H1 (cell line): Measurements from ENCODE around the gene RABL6. TPM values are rescaled to one million over a fixed set of nuclear protein-coding genes. Genes with fewer than 3 reads are reported as not detected.

Experiments
- CTCF ChIA-PET: fragments of 300-600 bp; sonication (Branson Sonifier 250); formaldehyde crosslinking; loops from one replicate; lab custom pipeline; 2021; ENCODE audit not compliant: partially characterized antibody; lab: Charles Lee
- POLR2A ChIA-PET: fragments of 300-600 bp; sonication (Branson Sonifier 250); formaldehyde crosslinking; loops from one replicate; lab custom pipeline; 2021; ENCODE audit warnings: inconsistent platforms; ENCODE audit not compliant: partially characterized antibody; lab: Charles Lee
- DNase-seq, 2 experiments: peaks; one replicate each; pipeline versions ENCODE4 v3.0.0 to v3.0.0-alpha.2; 2010 to 2022; ENCODE audit warnings: low spot score in 2 of 2, low read depth in 1 of 2, mixed read lengths in 1 of 2
- FAIRE-seq: peaks from 2 replicates; lab custom pipeline; 2011; peaks lifted over from hg19 to GRCh38; lab: Jason Lieb, UNC
- H2AFZ ChIP-seq: 2 replicates; pipeline ENCODE4 v1.8.1; 2012; ENCODE audit warnings: low read length, inconsistent platforms
- H2AK5ac ChIP-seq: 2 replicates; pipeline ENCODE4 v1.6.1; 2013; ENCODE audit warnings: low read depth, low read length
- H2BK120ac ChIP-seq: replicated peaks from 2 replicates; pipeline ENCODE3; 2013; ENCODE audit warnings: low read depth, low read length, inconsistent platforms
- H2BK12ac ChIP-seq: 2 replicates; pipeline ENCODE4 v1.6.1; 2013; ENCODE audit warnings: low read depth, low read length
- H2BK15ac ChIP-seq: 2 replicates; pipeline ENCODE4 v1.6.1; 2013; ENCODE audit warnings: low read length
- H2BK20ac ChIP-seq: 2 replicates; pipeline ENCODE4 v1.6.1; 2013; ENCODE audit warnings: low read length
- H2BK5ac ChIP-seq: 2 replicates; pipeline ENCODE4 v1.6.1; 2013; ENCODE audit warnings: low read depth, low read length
- H3K14ac ChIP-seq: 2 replicates; pipeline ENCODE4 v1.6.1; 2013; ENCODE audit warnings: inconsistent platforms; ENCODE audit not compliant: insufficient read length
- H3K18ac ChIP-seq: 2 replicates; pipeline ENCODE4 v1.6.1; 2013; ENCODE audit warnings: low read length; ENCODE audit errors: extremely low read depth
- H3K23ac ChIP-seq: 2 replicates; pipeline ENCODE4 v1.6.1; 2013; ENCODE audit warnings: inconsistent platforms; ENCODE audit not compliant: insufficient read length
- H3K23me2 ChIP-seq: 2 replicates; pipeline ENCODE4 v1.6.1; 2013; ENCODE audit warnings: low read depth, low read length
- H3K27ac ChIP-seq: 2 replicates; pipeline ENCODE4 v1.6.1; 2011; ENCODE audit warnings: low read depth, low read length, inconsistent platforms
- H3K27me3 ChIP-seq, 4 experiments: replicated peaks in 1 of 4; 1 replicate in 1 of 4; 2 replicates in 3 of 4; pipeline versions ENCODE4 v1.6.1 to v1.8.1; 2011 to 2013; ENCODE audit warnings: low read length in 3 of 4, mild to moderate bottlenecking in 3 of 4, inconsistent platforms in 2 of 4, mixed read lengths in 2 of 4, moderate library complexity in 1 of 4; ENCODE audit not compliant: control insufficient read depth in 3 of 4, insufficient read depth in 3 of 4; ENCODE audit errors: extremely low read depth in 1 of 4
- H3K36me3 ChIP-seq, 4 experiments: 2 replicates each; pipeline versions ENCODE4 v1.6.1 to v1.8.1; 2011 to 2013; ENCODE audit warnings: mild to moderate bottlenecking in 4 of 4, low read length in 3 of 4, moderate library complexity in 2 of 4, control low read depth in 1 of 4, inconsistent platforms in 1 of 4; ENCODE audit not compliant: insufficient read depth in 4 of 4, control insufficient read depth in 2 of 4
- H3K4ac ChIP-seq: replicated peaks from 2 replicates; pipeline ENCODE3; 2013; ENCODE audit warnings: low read length, low read depth, mixed read lengths, inconsistent platforms; ENCODE audit not compliant: insufficient read length
- H3K4me1 ChIP-seq, 4 experiments: replicated peaks in 1 of 4; 1 replicate in 1 of 4; 2 replicates in 3 of 4; pipeline versions ENCODE4 v1.6.1 to v1.8.1; 2011 to 2013; ENCODE audit warnings: low read length in 3 of 4, inconsistent platforms in 2 of 4, mixed read lengths in 1 of 4; ENCODE audit not compliant: insufficient read depth in 4 of 4, control insufficient read depth in 3 of 4
- H3K4me2 ChIP-seq, 2 experiments: 2 replicates each; pipeline versions ENCODE4 v1.6.1 to v1.8.1; 2011 to 2013; ENCODE audit warnings: low read depth in 2 of 2, low read length in 2 of 2, control low read depth in 1 of 2, inconsistent platforms in 1 of 2, mild to moderate bottlenecking in 1 of 2; ENCODE audit not compliant: insufficient read depth in 1 of 2
- H3K4me3 ChIP-seq, 4 experiments: fragments of 200-600, 300-600 bp in 1 of 4; sonication (generic), shearing (Covaris generic), sonication (Bioruptor Twin) in 1 of 4; 2 replicates each; pipeline versions ENCODE4 v1.5.1 to v1.8.1; 2011 to 2016; ENCODE audit warnings: low read length in 4 of 4, low read depth in 3 of 4, control low read depth in 2 of 4, inconsistent platforms in 2 of 4, mild to moderate bottlenecking in 2 of 4, mixed read lengths in 1 of 4, moderate library complexity in 1 of 4; ENCODE audit not compliant: insufficient read depth in 2 of 4; ENCODE audit errors: extremely low read depth in 1 of 4
- H3K56ac ChIP-seq: replicated peaks from 2 replicates; pipeline ENCODE3; 2013; ENCODE audit warnings: low read depth, mild to moderate bottlenecking, mixed read lengths, low read length, inconsistent platforms; ENCODE audit not compliant: insufficient read length
- H3K79me1 ChIP-seq: 2 replicates; pipeline ENCODE4 v1.6.1; 2013; ENCODE audit warnings: low read depth, low read length, control low read depth
- H3K79me2 ChIP-seq, 2 experiments: 2 replicates each; pipeline versions ENCODE4 v1.6.1 to v1.8.1; 2012 to 2013; ENCODE audit warnings: low read length in 2 of 2, mild to moderate bottlenecking in 2 of 2, inconsistent platforms in 1 of 2; ENCODE audit not compliant: insufficient read depth in 2 of 2, control insufficient read depth in 1 of 2
- H3K9ac ChIP-seq, 4 experiments: replicated peaks in 1 of 4; 1 replicate in 1 of 4; 2 replicates in 3 of 4; pipeline versions ENCODE4 v1.6.1 to v1.8.1; 2011 to 2013; ENCODE audit warnings: low read depth in 3 of 4, low read length in 3 of 4, control low read depth in 2 of 4, mild to moderate bottlenecking in 2 of 4, moderate library complexity in 2 of 4, inconsistent platforms in 1 of 4; ENCODE audit errors: extremely low read depth in 1 of 4
- H3K9me3 ChIP-seq, 2 experiments: 2 replicates each; pipeline versions ENCODE4 v1.6.1 to v1.8.1; 2012 to 2013; ENCODE audit warnings: mild to moderate bottlenecking in 2 of 2, moderate library complexity in 2 of 2, control low read depth in 1 of 2, inconsistent platforms in 1 of 2, low read depth in 1 of 2, low read length in 1 of 2, mixed read lengths in 1 of 2; ENCODE audit not compliant: insufficient read depth in 2 of 2
- H4K20me1 ChIP-seq, 2 experiments: replicated peaks in 1 of 2; 2 replicates each; pipeline versions ENCODE3 to v1.8.1; 2011 to 2013; ENCODE audit warnings: inconsistent platforms in 2 of 2, low read length in 2 of 2, mild to moderate bottlenecking in 1 of 2; ENCODE audit not compliant: insufficient read depth in 2 of 2, control insufficient read depth in 1 of 2
- H4K5ac ChIP-seq: 2 replicates; pipeline ENCODE4 v1.6.1; 2013; ENCODE audit warnings: low read length, low read depth, mixed read lengths, inconsistent platforms; ENCODE audit not compliant: insufficient read length
- H4K8ac ChIP-seq: 2 replicates; pipeline ENCODE4 v1.8.0; 2013; ENCODE audit warnings: mild to moderate bottlenecking, moderate library complexity, low read length, inconsistent platforms; ENCODE audit not compliant: insufficient read depth; ENCODE audit errors: extremely low read depth
- H4K91ac ChIP-seq: replicated peaks from 2 replicates; pipeline ENCODE3; 2013; ENCODE audit warnings: low read length, mixed read lengths, inconsistent platforms; ENCODE audit not compliant: insufficient read length
- CBX5 ChIP-seq: fragments of 300-800, 300-1000 bp; sonication (generic); IDR thresholded peaks from 2 replicates; pipeline ENCODE4 v1.7.1; 2016; ENCODE audit warnings: antibody characterized with exemption, low read length, low read depth
- CBX8 ChIP-seq: fragments of 300-800, 300-1000 bp; sonication (generic); IDR thresholded peaks from 2 replicates; pipeline ENCODE4 v1.7.1; 2016; ENCODE audit warnings: low read depth, low read length, borderline replicate concordance
- CTBP2 ChIP-seq: IDR thresholded peaks from 2 replicates; pipeline ENCODE4 v1.7.0; 2011; ENCODE audit warnings: borderline replicate concordance, mild to moderate bottlenecking, moderate library complexity, mixed read lengths, low read length; ENCODE audit not compliant: insufficient read depth, insufficient read length
- EZH2 ChIP-seq: fragments of 200-600 bp; sonication (generic); IDR thresholded peaks from 2 replicates; pipeline ENCODE4 v1.7.1; 2012; ENCODE audit warnings: low read depth, mild to moderate bottlenecking, moderate library complexity, low read length, inconsistent platforms; ENCODE audit not compliant: severe bottlenecking
- GABPA ChIP-seq: IDR thresholded peaks from 2 replicates; pipeline ENCODE4 v1.6.1; 2011; ENCODE audit warnings: mild to moderate bottlenecking, low read length, moderate library complexity, borderline replicate concordance; ENCODE audit not compliant: insufficient read depth
- KDM4A ChIP-seq: IDR thresholded peaks from one replicate; pipeline ENCODE4 v1.7.1; 2012; ENCODE audit warnings: low read depth, mild to moderate bottlenecking, moderate library complexity, low read length, inconsistent platforms; ENCODE audit not compliant: severe bottlenecking
- KDM5A ChIP-seq: fragments of 200-600 bp; IDR thresholded peaks from 2 replicates; pipeline ENCODE4 v1.7.1; 2012; ENCODE audit warnings: mild to moderate bottlenecking, low read length, inconsistent platforms, mixed read lengths
- NANOG ChIP-seq: IDR thresholded peaks from 2 replicates; pipeline ENCODE4 v1.6.1; 2011; ENCODE audit warnings: low read length, low read depth, mild to moderate bottlenecking, inconsistent platforms; ENCODE audit not compliant: insufficient read depth, poor library complexity, severe bottlenecking
- RNF2 ChIP-seq: fragments of 200-900, 300-1000 bp; sonication (generic); IDR thresholded peaks from 2 replicates; pipeline ENCODE4 v1.7.1; 2016; ENCODE audit warnings: borderline replicate concordance, low read depth, mild to moderate bottlenecking, antibody characterized with exemption, low read length; ENCODE audit not compliant: poor library complexity, severe bottlenecking; ENCODE audit errors: missing control alignments
- SAP30 ChIP-seq: fragments of 300-600 bp; sonication (generic); IDR thresholded peaks from 2 replicates; pipeline ENCODE4 v1.7.1; 2012; ENCODE audit warnings: low read length, moderate library complexity, mild to moderate bottlenecking, inconsistent platforms; ENCODE audit not compliant: insufficient read depth, insufficient replicate concordance
- SRF ChIP-seq: IDR thresholded peaks from 2 replicates; pipeline ENCODE4 v1.6.1; 2011; ENCODE audit warnings: mild to moderate bottlenecking, low read depth, low read length, moderate library complexity
- TCF12 ChIP-seq: IDR thresholded peaks from 2 replicates; pipeline ENCODE4 v1.6.1; 2011; ENCODE audit warnings: low read depth, mild to moderate bottlenecking, low read length
- WGBS, 2 experiments: shearing (Covaris generic) in 1 of 2; methylation state at CpG; one replicate each; pipeline versions ENCODE4 v1.1.6 to v1.1.7; 2013 to 2015; ENCODE audit warnings: low lambda C conversion rate in 2 of 2, mixed read lengths in 2 of 2, inconsistent platforms in 1 of 2, low coverage in 1 of 2, missing lambda C conversion rate in 1 of 2; ENCODE audit not compliant: insufficient replicate concordance in 2 of 2, insufficient coverage in 1 of 2, insufficient read length in 1 of 2; ENCODE audit errors: extremely low coverage in 1 of 2, missing lambda C conversion rate in 1 of 2; 5-methylcytosine and 5-hydroxymethylcytosine counted together
- polyA plus RNA-seq, 7 experiments: library from polyadenylated mRNA; depleted of rRNA in 3 of 7; stranded (reverse) in 5 of 7; unstranded in 2 of 7; fragments of >200 nt in 5 of 7; fragments of 200-250 nt in 2 of 7; gene quantifications; 1 replicate in 5 of 7; 2 replicates in 1 of 7; 4 replicates in 1 of 7; pipeline versions ENCODE4 v1.2.1 to v1.2.3, GENCODE V29; 2011 to 2013; ENCODE audit warnings: missing spikeins in 2 of 7, mixed read lengths in 2 of 7
- total RNA-seq: library from RNA; stranded (reverse); fragmentation: NEBNext Ultra II Directional; extraction: Animal tissue kit (Norgen Biotek cat#: 25700); gene quantifications from 2 replicates; pipeline ENCODE4 v1.2.1, GENCODE V29; 2021

The RABL6 gene
- total and polyA plus RNA-seq, 2 of the 8 experiments (the other 6 are each of a cell fraction or from before 2014, with no cell fraction given): 70.1 to 130 TPM

DNA sequence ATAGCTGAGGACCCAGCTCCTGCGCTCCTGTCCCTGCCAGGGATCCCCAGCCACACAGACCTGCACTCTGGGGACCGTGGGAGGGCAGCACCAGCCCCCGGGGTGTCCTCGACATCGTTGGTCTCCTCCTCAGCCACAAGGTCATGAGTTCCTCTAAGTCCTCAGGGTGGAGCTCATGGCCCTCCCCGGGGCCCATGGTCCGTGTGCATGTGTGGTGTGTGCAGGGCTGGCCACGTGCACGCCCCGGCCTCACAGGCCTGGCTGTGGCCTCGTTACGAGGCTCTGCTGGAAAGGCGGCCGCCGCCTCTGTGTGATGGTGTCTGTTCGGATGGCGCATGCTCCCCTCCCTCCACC lies 18.4 kb downstream of the RABL6 start:
- Histone ChIP-seq H2AK5ac (no peak overlapping the region), H4K5ac (no peak overlapping the region), H3K79me2 (peaks cover 0 to 4% of the 10 kb centered on the region in 2 experiments; a peak in 1 of 4 replicates), H2AFZ (no peak overlapping the region), H3K27ac (no peak overlapping the region), H3K4me1 (peaks cover 0 to 10% (median 5%) of the 10 kb centered on the region in 4 experiments; a peak in 4 of 7 replicates), H4K20me1 (peaks cover 16 to 41% of the 10 kb centered on the region in 2 experiments), H3K18ac (no peak overlapping the region), H2BK5ac (no peak overlapping the region), H3K9ac (no peak overlapping the region), H3K4ac (no peak overlapping the region), H3K23ac (no peak overlapping the region), H3K27me3 (no peaks in the 10 kb centered on the region), H3K9me3 (no peaks in the 10 kb centered on the region), H2BK20ac (no peak overlapping the region), H3K79me1 (peaks cover 12% of the 10 kb centered on the region), H3K4me3 (no peak overlapping the region), H4K91ac (no peak overlapping the region), H2BK120ac (no peak overlapping the region), H4K8ac (no peak overlapping the region; the same call in 1 of the 2 replicates), H2BK12ac (no peak overlapping the region), H3K4me2 (no peak overlapping the region), H3K56ac (no peak overlapping the region), H3K36me3 (peaks cover 16 to 48% (median 36%) of the 10 kb centered on the region in 4 experiments), H2BK15ac (no peak overlapping the region), H3K14ac (no peak overlapping the region), H3K23me2 (peaks cover 2% of the 10 kb centered on the region; the same call in 1 of the 2 replicates)
- CTCF ChIA-PET: interaction anchor here (0.8 to 17.4 kb wide), 4 partner anchors 9 to 34 kb away, joined by 3 to 131 read pairs (median 4); partner anchors contain the start of gene AJM1
- TF ChIP-seq CBX5: no peak
- TF ChIP-seq EZH2: no peak
- TF ChIP-seq KDM5A: no peak
- TF ChIP-seq SAP30: no peak
- TF ChIP-seq GABPA: no peak
- TF ChIP-seq TCF12: no peak
- TF ChIP-seq CTBP2: no peak
- TF ChIP-seq CBX8: no peak
- TF ChIP-seq KDM4A: no peak
- TF ChIP-seq RNF2: no peak
- no peak for TF ChIP-seq NANOG
- no peak for TF ChIP-seq SRF
- 94% methylated on average over 15 of the region's 17 CpGs; no CpG with 5 or more reads in 1 of the 2 experiments for WGBS, 2 experiments
- no peak for DNase-seq
- POLR2A ChIA-PET: interaction anchor here (0.8 to 1.5 kb wide), 4 partner anchors 9 to 17 kb away, joined by 3 to 5 read pairs (median 3); no protein-coding TSS in a partner anchor
- no peak for FAIRE-seq
